MM.1S (cell line): ENCODE measurements around the gene FAM124B.

Experiments
- CTCF ChIP-seq: fragments of 300-600 bp; sonication (generic); IDR thresholded peaks from 2 replicates; pipeline ENCODE4 v1.5.1; 2016; ENCODE audit warnings: antibody characterized with exemption, low read length, mixed read lengths
- EZH2phosphoT487 ChIP-seq: fragments of 300-600 bp; sonication (generic); IDR thresholded peaks from 2 replicates; pipeline ENCODE4 v1.6.1; 2018; ENCODE audit warnings: antibody characterized with exemption, low read length

- TF ChIP-seq CTCF (no peak), EZH2phosphoT487 (no peak)
Observed at GRCh38 chr2:224349396-224349795, 52.5 kb downstream of the FAM124B start.
